DOHH2 (cell line): ENCODE measurements around the gene HHEX.

Experiments used
- H3F3A ChIP-seq: fragments of 200-600 bp; sonication (generic), shearing (Covaris generic); 2 replicates; pipeline ENCODE4 v1.6.0; 2016; ENCODE audit warnings: antibody characterized with exemption, mild to moderate bottlenecking; ENCODE audit not compliant: control insufficient read depth, insufficient read depth
- H3K27ac ChIP-seq: fragments of 200-600 bp; sonication (generic); 2 replicates; pipeline ENCODE4 v1.5.1; 2014; ENCODE audit warnings: low read depth, mild to moderate bottlenecking, low read length, moderate library complexity
- H3K27me3 ChIP-seq: fragments of 200-600 bp; sonication (generic); 2 replicates; pipeline ENCODE4 v1.6.1; 2014; ENCODE audit warnings: mild to moderate bottlenecking, low read length, mixed read lengths; ENCODE audit not compliant: control insufficient read depth
- H3K36me3 ChIP-seq: fragments of 200-600 bp; sonication (generic); 2 replicates; pipeline ENCODE4 v1.6.1; 2014; ENCODE audit warnings: mild to moderate bottlenecking, low read length, moderate library complexity, mixed read lengths; ENCODE audit not compliant: control insufficient read depth
- H3K4me1 ChIP-seq: fragments of 200-600 bp; sonication (generic); 2 replicates; pipeline ENCODE4 v1.6.1; 2014; ENCODE audit warnings: mild to moderate bottlenecking, low read length, mixed read lengths; ENCODE audit not compliant: control insufficient read depth
- H3K4me2 ChIP-seq: fragments of 200-600 bp; sonication (generic); 2 replicates; pipeline ENCODE4 v1.6.0; 2014; ENCODE audit warnings: mild to moderate bottlenecking, low read length, moderate library complexity
- H3K4me3 ChIP-seq: fragments of 200-600 bp; sonication (generic); 2 replicates; pipeline ENCODE4 v1.5.1; 2014; ENCODE audit warnings: mild to moderate bottlenecking, low read length, mixed read lengths
- H3K79me2 ChIP-seq: fragments of 200-600 bp; sonication (generic); 2 replicates; pipeline ENCODE4 v1.6.1; 2014; ENCODE audit warnings: mild to moderate bottlenecking, low read length, mixed read lengths; ENCODE audit not compliant: control insufficient read depth
- H3K9me2 ChIP-seq: fragments of 200-600 bp; sonication (generic); replicated peaks from 2 replicates; pipeline ENCODE4 v1.6.1; 2014; ENCODE audit warnings: mild to moderate bottlenecking, low read length, mixed read lengths; ENCODE audit not compliant: control insufficient read depth
- H3K9me3 ChIP-seq: fragments of 200-600 bp; sonication (generic); 2 replicates; pipeline ENCODE4 v1.6.1; 2014; ENCODE audit warnings: antibody characterized with exemption, low read length, mixed read lengths; ENCODE audit not compliant: control insufficient read depth, insufficient read depth
- H4K20me1 ChIP-seq: fragments of 200-600 bp; sonication (generic); 2 replicates; pipeline ENCODE4 v1.6.0; 2014; ENCODE audit warnings: low read depth, mild to moderate bottlenecking, antibody characterized with exemption, low read length, moderate library complexity; ENCODE audit not compliant: control insufficient read depth, insufficient read depth
- CTCF ChIP-seq: fragments of 200-600 bp; sonication (generic); IDR thresholded peaks from one replicate; pipeline ENCODE4 v1.5.1; 2014; ENCODE audit warnings: antibody characterized with exemption, mild to moderate bottlenecking, low read depth, low read length; ENCODE audit not compliant: poor library complexity, severe bottlenecking
- EZH2phosphoT487 ChIP-seq: fragments of 200-600 bp; sonication (generic); IDR thresholded peaks from 2 replicates; pipeline ENCODE4 v1.6.1; 2017; ENCODE audit warnings: borderline replicate concordance, mild to moderate bottlenecking, antibody characterized with exemption, low read length, moderate library complexity, mixed read lengths

HHEX gene

DNA sequence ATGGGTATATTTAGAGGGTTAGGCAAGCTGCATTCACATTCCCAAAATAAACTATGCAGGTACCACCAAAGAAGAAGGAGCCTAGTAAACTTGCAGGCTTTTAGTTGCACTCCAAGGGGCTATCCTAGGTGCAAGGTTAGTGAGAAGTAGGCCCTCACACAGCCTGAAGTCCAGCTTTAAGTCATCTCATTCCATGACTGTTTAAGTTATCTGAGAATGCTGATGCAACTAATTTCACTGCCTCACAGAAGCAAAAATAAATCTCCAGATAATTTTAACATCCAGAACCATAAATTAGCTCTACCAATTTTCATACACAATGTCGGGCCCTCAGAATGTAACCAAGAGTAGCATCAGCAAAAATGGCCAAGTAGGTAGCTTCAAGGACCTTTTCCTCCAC is 34.3 kb upstream of the HHEX start:
- H3K4me2 ChIP-seq: no peak overlapping the region
- no peak overlapping the region for H3K4me3 ChIP-seq
- H3K36me3 ChIP-seq: peaks cover 47% of the 10 kb centered on the region
- no peaks in the 10 kb centered on the region for H4K20me1 ChIP-seq
- no peak for TF ChIP-seq CTCF
- no peak for TF ChIP-seq EZH2phosphoT487
- no peaks in the 10 kb centered on the region for H3K9me2 ChIP-seq
- peaks cover 23% of the 10 kb centered on the region for H3F3A ChIP-seq
- H3K9me3 ChIP-seq: no peaks in the 10 kb centered on the region
- H3K79me2 ChIP-seq: no peaks in the 10 kb centered on the region
- H3K27ac ChIP-seq: no peak overlapping the region
- H3K27me3 ChIP-seq: no peaks in the 10 kb centered on the region
- no peaks in the 10 kb centered on the region for H3K4me1 ChIP-seq

- H3K27me3 ChIP-seq: no peaks in the 10 kb centered on the region
- no peak overlapping the region for H3K4me3 ChIP-seq
- H4K20me1 ChIP-seq: no peaks in the 10 kb centered on the region
- H3K4me2 ChIP-seq: no peak overlapping the region
- H3K9me3 ChIP-seq: no peaks in the 10 kb centered on the region
- H3K36me3 ChIP-seq: peaks cover 40% of the 10 kb centered on the region
- TF ChIP-seq CTCF: no peak
- H3F3A ChIP-seq: peaks cover 21% of the 10 kb centered on the region
- H3K4me1 ChIP-seq: no peaks in the 10 kb centered on the region
- no peaks in the 10 kb centered on the region for H3K9me2 ChIP-seq
- no peak overlapping the region for H3K27ac ChIP-seq
- H3K79me2 ChIP-seq: no peaks in the 10 kb centered on the region
These were observed 33.3 kb upstream of the HHEX start for GRCh38 chr10:92656266-92656961.

GRCh38 chr10:92657024-92657423 is 32.7 kb upstream of the HHEX start:
- no peak overlapping the region for H3K4me2 ChIP-seq
- H3K27me3 ChIP-seq: no peaks in the 10 kb centered on the region
- H3K9me2 ChIP-seq: no peaks in the 10 kb centered on the region
- no peaks in the 10 kb centered on the region for H3K79me2 ChIP-seq
- H3K36me3 ChIP-seq: peaks cover 35% of the 10 kb centered on the region
- no peaks in the 10 kb centered on the region for H4K20me1 ChIP-seq
- no peaks in the 10 kb centered on the region for H3K9me3 ChIP-seq
- no peak overlapping the region for H3K4me3 ChIP-seq
- no peak overlapping the region for H3K27ac ChIP-seq
- H3F3A ChIP-seq: peaks cover 21% of the 10 kb centered on the region
- no peaks in the 10 kb centered on the region for H3K4me1 ChIP-seq
- no peak for TF ChIP-seq EZH2phosphoT487

- H3K27me3 ChIP-seq: no peaks in the 10 kb centered on the region
- H3K9me3 ChIP-seq: peaks cover 9% of the 10 kb centered on the region
- no peak overlapping the region for H3K4me2 ChIP-seq
- no peaks in the 10 kb centered on the region for H3K9me2 ChIP-seq
- no peaks in the 10 kb centered on the region for H3K4me1 ChIP-seq
- H3K27ac ChIP-seq: no peak overlapping the region
- H3F3A ChIP-seq: no peaks in the 10 kb centered on the region
- no peak overlapping the region for H3K4me3 ChIP-seq
- TF ChIP-seq EZH2phosphoT487 (no peak), CTCF (no peak)
- H3K36me3 ChIP-seq: no peaks in the 10 kb centered on the region
- H3K79me2 ChIP-seq: no peaks in the 10 kb centered on the region
- H4K20me1 ChIP-seq: no peaks in the 10 kb centered on the region
These were observed 26.9 kb upstream of the HHEX start for GRCh38 chr10:92662848-92663247.
